IMR-90 (cell line): ENCODE data around the gene PDE11A. TPM values are rescaled to one million over a fixed set of nuclear protein-coding genes. Genes with fewer than 3 reads are reported as not detected.

ENCODE experiments used
- ATAC-seq: fragments of 200-7000 bp; cut with Tn5 transposase; 2 replicates; pipeline ENCODE4 v1.9.1; 2020; ENCODE audit warnings: low read depth, mild to moderate bottlenecking, moderate library complexity
- BruUV-seq: library from RNA; stranded (reverse); fragments of 400-500 nt; replicated peaks from 2 replicates; lab custom pipeline; 2021; lab: Mats Ljungman, UMichigan
- CTCF ChIA-PET: fragments of 300-600 bp; formaldehyde crosslinking; extraction: SDS; loops from one replicate; lab custom pipeline; 2021; ENCODE audit warnings: antibody characterized with exemption; lab: Yijun Ruan, JAX
- POLR2A ChIA-PET: fragments of 300-600 bp; sonication (Branson Sonifier 250); formaldehyde crosslinking; loops from one replicate; lab custom pipeline; 2022; ENCODE audit warnings: antibody characterized with exemption; ENCODE audit not compliant: unreplicated experiment; lab: Charles Lee
- DNase-seq: peaks from one replicate; pipeline ENCODE4 v3.0.0; 2013
- H2AFZ ChIP-seq: replicated peaks from 2 replicates; pipeline ENCODE3; 2013; ENCODE audit warnings: low read length, mild to moderate bottlenecking; ENCODE audit not compliant: poor library complexity
- H2AK5ac ChIP-seq: 2 replicates; pipeline ENCODE4 v1.6.1; 2013; ENCODE audit warnings: low read depth, low read length, inconsistent platforms
- H2AK9ac ChIP-seq: replicated peaks from 2 replicates; pipeline ENCODE3; 2013; ENCODE audit warnings: mild to moderate bottlenecking, low read depth, low read length, moderate library complexity; ENCODE audit not compliant: poor library complexity
- H2BK120ac ChIP-seq: 2 replicates; pipeline ENCODE4 v1.6.1; 2013; ENCODE audit warnings: low read depth, low read length, inconsistent platforms
- H2BK15ac ChIP-seq: 3 replicates; pipeline ENCODE4 v1.6.1; 2013; ENCODE audit warnings: low read depth, low read length, inconsistent platforms
- H2BK20ac ChIP-seq: 2 replicates; pipeline ENCODE4 v1.6.1; 2013; ENCODE audit warnings: low read depth, mild to moderate bottlenecking, inconsistent platforms, low read length, moderate library complexity
- H2BK5ac ChIP-seq: 2 replicates; pipeline ENCODE4 v1.6.1; 2013; ENCODE audit warnings: mild to moderate bottlenecking, low read depth, low read length, inconsistent platforms; ENCODE audit not compliant: poor library complexity, severe bottlenecking
- H3K14ac ChIP-seq: replicated peaks from 2 replicates; pipeline ENCODE4 v1.6.1; 2013; ENCODE audit warnings: low read depth, low read length, inconsistent platforms
- H3K18ac ChIP-seq: 2 replicates; pipeline ENCODE4 v1.6.1; 2013; ENCODE audit warnings: low read depth, low read length, control low read depth
- H3K23ac ChIP-seq: 2 replicates; pipeline ENCODE4 v1.6.1; 2013; ENCODE audit warnings: low read depth, low read length, inconsistent platforms
- H3K27ac ChIP-seq: 2 replicates; pipeline ENCODE4 v1.5.1; 2013; ENCODE audit warnings: mild to moderate bottlenecking, control low read depth, low read length; ENCODE audit not compliant: insufficient read depth
- H3K27me3 ChIP-seq: 2 replicates; pipeline ENCODE4 v1.6.1; 2013; ENCODE audit warnings: low read length; ENCODE audit not compliant: control insufficient read depth, insufficient read depth
- H3K36me3 ChIP-seq: 2 replicates; pipeline ENCODE4 v1.6.1; 2013; ENCODE audit warnings: low read length, mixed read lengths; ENCODE audit not compliant: control insufficient read depth, insufficient read depth
- H3K4ac ChIP-seq: 2 replicates; pipeline ENCODE4 v1.6.1; 2013; ENCODE audit warnings: low read depth, low read length, inconsistent platforms
- H3K4me1 ChIP-seq: 2 replicates; pipeline ENCODE4 v1.6.1; 2013; ENCODE audit warnings: low read length, mixed read lengths; ENCODE audit not compliant: control insufficient read depth, insufficient read depth
- H3K4me2 ChIP-seq: 2 replicates; pipeline ENCODE4 v1.6.1; 2013; ENCODE audit warnings: low read depth, mild to moderate bottlenecking, control low read depth, low read length, moderate library complexity
- H3K4me3 ChIP-seq: 2 replicates; pipeline ENCODE4 v1.5.1; 2013; ENCODE audit warnings: low read depth, mild to moderate bottlenecking, control low read depth, low read length, moderate library complexity; ENCODE audit not compliant: insufficient read depth
- H3K56ac ChIP-seq: 2 replicates; pipeline ENCODE4 v1.6.1; 2013; ENCODE audit warnings: low read length, inconsistent platforms; ENCODE audit not compliant: insufficient read depth; ENCODE audit errors: extremely low read depth
- H3K79me1 ChIP-seq, 2 experiments: 2 replicates each; pipeline ENCODE4 v1.6.1; 2013; ENCODE audit warnings: low read length in 2 of 2, inconsistent platforms in 1 of 2, low read depth in 1 of 2
- H3K9ac ChIP-seq: 2 replicates; pipeline ENCODE4 v1.6.1; 2013; ENCODE audit warnings: low read depth, low read length, control low read depth
- H3K9me1 ChIP-seq: 2 replicates; pipeline ENCODE4 v1.6.1; 2013; ENCODE audit warnings: low read length, inconsistent platforms; ENCODE audit not compliant: insufficient read depth
- H3K9me3 ChIP-seq: 2 replicates; pipeline ENCODE4 v1.6.1; 2013; ENCODE audit warnings: low read length; ENCODE audit not compliant: control insufficient read depth, insufficient read depth
- H4K20me1 ChIP-seq: 2 replicates; pipeline ENCODE4 v1.6.1; 2013; ENCODE audit warnings: low read length, inconsistent platforms; ENCODE audit not compliant: insufficient read depth
- H4K5ac ChIP-seq: 2 replicates; pipeline ENCODE4 v1.6.1; 2013; ENCODE audit warnings: mild to moderate bottlenecking, low read depth, low read length, control low read depth
- H4K8ac ChIP-seq, 2 experiments: 2 replicates each; pipeline ENCODE4 v1.6.1; 2013; ENCODE audit warnings: low read depth in 2 of 2, low read length in 2 of 2, control low read depth in 1 of 2, inconsistent platforms in 1 of 2
- H4K91ac ChIP-seq: 2 replicates; pipeline ENCODE4 v1.6.1; 2013; ENCODE audit warnings: low read depth, low read length, inconsistent platforms; ENCODE audit not compliant: insufficient read depth
- CTCF ChIP-seq: conservative IDR thresholded peaks from 2 replicates; pipeline ENCODE4 v1.5.1; 2012; ENCODE audit warnings: mild to moderate bottlenecking, low read depth, low read length, improper control_type of control experiment
- POLR2A ChIP-seq: IDR thresholded peaks from 2 replicates; pipeline ENCODE4 v1.6.1; 2012; ENCODE audit warnings: mild to moderate bottlenecking, low read depth, low read length
- dilution Hi-C: fragments of 300-500 bp; cut with HindIII; formaldehyde crosslinking; loops from one replicate; pipeline ENCODE4 v1.14.3; 2018; ENCODE audit warnings: low sequenced_read_pairs; ENCODE audit not compliant: unreplicated experiment
- in situ Hi-C: fragments of 300-500 bp; cut with MboI; formaldehyde crosslinking; loops from 3 replicates; pipeline ENCODE4 v1.14.3; 2019; ENCODE audit warnings: low sequenced_read_pairs, inconsistent platforms, mixed read lengths
- intact Hi-C: fragments of 100-400 bp; cut with micrococcal nuclease; formaldehyde crosslinking; loops from 2 replicates; pipeline ENCODE4 v1.10.0; 2022
- polyA plus RNA-seq, 3 experiments: library from polyadenylated mRNA; depleted of rRNA; stranded (reverse); fragments of >200 nt; gene quantifications; 2 replicates each; pipeline ENCODE4 v1.2.3, GENCODE V29; 2012; ENCODE audit warnings: low replicate concordance in 1 of 3
- total RNA-seq: library from RNA; depleted of rRNA; stranded (reverse); fragments of >200 nt; gene quantifications from 2 replicates; pipeline ENCODE4 v1.2.3, GENCODE V29; 2012

PDE11A gene
- total and polyA plus RNA-seq, 2 of the 4 experiments (the other 2 are of a cell fraction), result 0.21 to 0.72 TPM

- no peak overlapping the region for H4K91ac ChIP-seq
- H3K36me3 ChIP-seq, result no peaks in the 10 kb centered on the region
- no peak for ATAC-seq
- DNase-seq, result peak; percentile 30
- H3K27me3 ChIP-seq, result peaks cover 2% of the 10 kb centered on the region
- no peaks in the 10 kb centered on the region for H3K79me1 ChIP-seq
- TF ChIP-seq POLR2A, result no peak
- peak; percentile 52 for TF ChIP-seq CTCF
- H2BK15ac ChIP-seq, result no peak overlapping the region
- H3K18ac ChIP-seq, result no peak overlapping the region
- H2BK5ac ChIP-seq, result no peak overlapping the region
- dilution Hi-C loops (no loop called here), intact Hi-C loops (no loop called here), in situ Hi-C loops (no loop called here)
- CTCF ChIA-PET, result interaction anchor here (0.5 to 3.2 kb wide), 5 partner anchors 9 to 1763 kb away, joined by 3 to 9 read pairs (median 4); no protein-coding TSS in a partner anchor
- H3K9ac ChIP-seq, result no peak overlapping the region
- no peak overlapping the region for H3K4me2 ChIP-seq
- H3K23ac ChIP-seq, result no peak overlapping the region
- no peak overlapping the region for H3K14ac ChIP-seq
- no peak overlapping the region for H3K4ac ChIP-seq
- H2AK5ac ChIP-seq, result no peak overlapping the region
- H2BK20ac ChIP-seq, result no peak overlapping the region
- no peak overlapping the region for H2AK9ac ChIP-seq
- no peak overlapping the region for H3K27ac ChIP-seq
- H3K9me3 ChIP-seq, result no peaks in the 10 kb centered on the region
- POLR2A ChIA-PET, result no interaction called here
- no peak overlapping the region for H2BK120ac ChIP-seq
- no peak overlapping the region for H2AFZ ChIP-seq
- no peak overlapping the region for H3K56ac ChIP-seq
- no peaks in the 10 kb centered on the region for H3K9me1 ChIP-seq
- H3K4me3 ChIP-seq, result no peak overlapping the region
- no peak overlapping the region for H4K5ac ChIP-seq
- no TSS peak for BruUV-seq
- H4K8ac ChIP-seq, result no peak overlapping the region
- no peaks in the 10 kb centered on the region for H4K20me1 ChIP-seq
- H3K4me1 ChIP-seq, result no peaks in the 10 kb centered on the region
Observed at GRCh38 chr2:177772529-177772928, 300.0 kb downstream of the PDE11A start.
